ENCODE results near the gene NCKAP5. TPM values are rescaled to one million over a fixed set of nuclear protein-coding genes. Genes with fewer than 3 reads are reported as not detected.

The NCKAP5 gene
- total RNA-seq, 1 experiment from 2014 or later: not detected

DNA sequence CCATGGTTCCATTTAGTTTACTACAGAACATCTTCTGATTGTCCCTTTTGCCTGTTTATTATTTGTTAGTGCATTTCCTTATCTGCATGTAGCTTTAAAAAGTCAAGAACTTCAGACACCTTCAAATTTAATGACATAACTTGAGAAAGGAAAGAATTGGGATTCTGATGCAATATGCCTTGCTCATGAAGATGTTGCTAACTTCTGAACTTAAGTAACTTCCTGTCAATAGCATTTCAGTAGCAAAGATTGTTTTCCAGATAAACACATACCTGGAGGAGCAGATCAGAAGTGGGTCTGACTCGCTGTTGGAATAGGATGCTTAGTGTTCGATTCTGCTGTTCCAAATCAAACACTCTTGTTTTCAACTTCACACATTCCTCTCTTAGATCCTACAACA, 708.0 kb downstream of the NCKAP5 start:
- no peaks in the 10 kb centered on the region for H3K27me3 ChIP-seq (ENCODE audit: insufficient read depth, low read depth)
- 0 out of 2 replicates have a peak overlapping the region, but pooled peaks have one; percentile 1 for H3K4me2 ChIP-seq
- no peak overlapping the region for H2AFZ ChIP-seq
- H3K36me3 ChIP-seq (ENCODE audit: low read depth): no peaks in the 10 kb centered on the region
- BruUV-seq (replicated peaks): no TSS peak
- no peak for DNase-seq
- no peaks in the 10 kb centered on the region for H4K20me1 ChIP-seq (ENCODE audit: insufficient read depth)
- POLR2A ChIA-PET (ENCODE audit: unreplicated experiment): no interaction called here
- intact Hi-C loops (cut with micrococcal nuclease; ENCODE audit: unreplicated experiment): no loop called here
- H3K4me1 ChIP-seq (replicated peaks; ENCODE audit: insufficient read depth): no peaks in the 10 kb centered on the region; the same call in 1 of the 2 replicates
- no peaks in the 10 kb centered on the region for H3K9me2 ChIP-seq (ENCODE audit: insufficient read depth)
- no peaks in the 10 kb centered on the region for H3F3A ChIP-seq (ENCODE audit: insufficient read depth, low read depth)
- H3K79me2 ChIP-seq (ENCODE audit: low read depth): no peaks in the 10 kb centered on the region
- no peak overlapping the region for H3K27ac ChIP-seq
- no peak for TF ChIP-seq EZH2 (IDR thresholded peaks at IDR 0.05; ENCODE audit: low read depth)
- H3K9me3 ChIP-seq (ENCODE audit: insufficient read depth, low read depth): no peaks in the 10 kb centered on the region
- CTCF ChIA-PET: no interaction called here
- H3K4me3 ChIP-seq: no peak overlapping the region

DNA sequence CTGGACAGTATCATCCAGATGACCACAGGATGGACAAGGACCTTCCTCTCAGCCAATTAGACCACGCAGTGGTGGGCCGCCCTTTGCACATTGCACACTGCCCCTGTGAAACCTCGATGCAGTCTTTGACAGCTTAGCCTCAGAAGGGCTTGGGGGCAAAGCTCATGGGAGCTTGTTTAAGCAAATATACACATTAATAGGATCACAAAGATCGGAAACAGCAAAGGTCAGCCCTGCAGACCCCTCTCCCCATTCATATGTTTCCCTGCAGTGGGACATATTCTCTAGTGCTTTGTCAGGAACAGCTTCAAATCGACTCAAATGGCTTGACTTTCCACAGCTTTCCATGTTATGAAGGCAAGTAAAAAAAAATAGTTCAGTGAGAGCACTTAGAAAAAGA, 708.7 kb downstream of the NCKAP5 start:
- no TSS peak for BruUV-seq (replicated peaks)
- H2AFZ ChIP-seq: no peak overlapping the region
- TF ChIP-seq, protein P1, sequence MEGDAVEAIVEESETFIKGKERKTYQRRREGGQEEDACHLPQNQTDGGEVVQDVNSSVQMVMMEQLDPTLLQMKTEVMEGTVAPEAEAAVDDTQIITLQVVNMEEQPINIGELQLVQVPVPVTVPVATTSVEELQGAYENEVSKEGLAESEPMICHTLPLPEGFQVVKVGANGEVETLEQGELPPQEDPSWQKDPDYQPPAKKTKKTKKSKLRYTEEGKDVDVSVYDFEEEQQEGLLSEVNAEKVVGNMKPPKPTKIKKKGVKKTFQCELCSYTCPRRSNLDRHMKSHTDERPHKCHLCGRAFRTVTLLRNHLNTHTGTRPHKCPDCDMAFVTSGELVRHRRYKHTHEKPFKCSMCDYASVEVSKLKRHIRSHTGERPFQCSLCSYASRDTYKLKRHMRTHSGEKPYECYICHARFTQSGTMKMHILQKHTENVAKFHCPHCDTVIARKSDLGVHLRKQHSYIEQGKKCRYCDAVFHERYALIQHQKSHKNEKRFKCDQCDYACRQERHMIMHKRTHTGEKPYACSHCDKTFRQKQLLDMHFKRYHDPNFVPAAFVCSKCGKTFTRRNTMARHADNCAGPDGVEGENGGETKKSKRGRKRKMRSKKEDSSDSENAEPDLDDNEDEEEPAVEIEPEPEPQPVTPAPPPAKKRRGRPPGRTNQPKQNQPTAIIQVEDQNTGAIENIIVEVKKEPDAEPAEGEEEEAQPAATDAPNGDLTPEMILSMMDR (conservative IDR thresholded peaks at IDR 0.05): no peak
- no peak for TF ChIP-seq EZH2 (IDR thresholded peaks at IDR 0.05; ENCODE audit: low read depth)
- no peak for DNase-seq
- H3K27me3 ChIP-seq (ENCODE audit: insufficient read depth, low read depth): no peaks in the 10 kb centered on the region
- no peaks in the 10 kb centered on the region for H3K9me3 ChIP-seq (ENCODE audit: insufficient read depth, low read depth)
- ChIA-PET POLR2A (ENCODE audit: unreplicated experiment) (no interaction called here), CTCF (no interaction called here)
- intact Hi-C loops (cut with micrococcal nuclease; ENCODE audit: unreplicated experiment): no loop called here
- H3K9me2 ChIP-seq (ENCODE audit: insufficient read depth): no peaks in the 10 kb centered on the region
- no peak overlapping the region for H3K27ac ChIP-seq
- H3K4me3 ChIP-seq: no peak overlapping the region
- H4K20me1 ChIP-seq (ENCODE audit: insufficient read depth): no peaks in the 10 kb centered on the region
- no peaks in the 10 kb centered on the region for H3K79me2 ChIP-seq (ENCODE audit: low read depth)
- H3K4me2 ChIP-seq: no peak overlapping the region
- no peaks in the 10 kb centered on the region for H3K36me3 ChIP-seq (ENCODE audit: low read depth)
- no peaks in the 10 kb centered on the region; the same call in 1 of the 2 replicates for H3K4me1 ChIP-seq (replicated peaks; ENCODE audit: insufficient read depth)
- no peaks in the 10 kb centered on the region for H3F3A ChIP-seq (ENCODE audit: insufficient read depth, low read depth)

DNA sequence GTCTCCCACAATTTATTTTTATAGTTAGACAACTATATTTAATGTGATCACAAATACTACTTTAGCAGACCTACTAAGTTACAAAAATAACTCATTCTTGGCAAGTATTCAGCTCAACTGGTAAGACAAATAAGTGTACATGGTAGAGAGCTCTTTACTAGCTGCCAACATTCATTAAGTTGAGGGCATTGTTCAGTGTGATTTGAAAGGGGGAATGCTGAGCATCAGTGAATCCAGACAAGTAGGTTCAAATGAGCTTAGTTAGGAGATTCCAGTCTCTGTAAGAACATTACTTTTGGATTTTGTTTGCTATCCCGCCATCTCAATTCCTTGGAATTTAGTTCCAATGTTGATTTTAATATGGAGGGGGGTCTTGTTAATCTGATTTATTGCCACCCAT, 710.9 kb downstream of the NCKAP5 start:
- CTCF ChIA-PET: no interaction called here
- Histone ChIP-seq H3K4me1 (replicated peaks; ENCODE audit: insufficient read depth) (no peaks in the 10 kb centered on the region; the same call in 1 of the 2 replicates), H3K4me2 (no peak overlapping the region), H3K36me3 (ENCODE audit: low read depth) (no peaks in the 10 kb centered on the region), H3K9me3 (ENCODE audit: insufficient read depth, low read depth) (no peaks in the 10 kb centered on the region), H3F3A (ENCODE audit: insufficient read depth, low read depth) (no peaks in the 10 kb centered on the region), H4K20me1 (ENCODE audit: insufficient read depth) (no peaks in the 10 kb centered on the region), H3K27me3 (ENCODE audit: insufficient read depth, low read depth) (no peaks in the 10 kb centered on the region), H2AFZ (no peak overlapping the region), H3K9me2 (ENCODE audit: insufficient read depth) (no peaks in the 10 kb centered on the region), H3K27ac (no peak overlapping the region), H3K79me2 (ENCODE audit: low read depth) (no peaks in the 10 kb centered on the region), H3K4me3 (no peak overlapping the region)
- POLR2A ChIA-PET (ENCODE audit: unreplicated experiment): no interaction called here
- no peak for DNase-seq
- TF ChIP-seq, protein P1 (conservative IDR thresholded peaks at IDR 0.05): no peak
- TF ChIP-seq EZH2 (IDR thresholded peaks at IDR 0.05; ENCODE audit: low read depth): no peak
- intact Hi-C loops (cut with micrococcal nuclease; ENCODE audit: unreplicated experiment): no loop called here
- no TSS peak for BruUV-seq (replicated peaks)

DNA sequence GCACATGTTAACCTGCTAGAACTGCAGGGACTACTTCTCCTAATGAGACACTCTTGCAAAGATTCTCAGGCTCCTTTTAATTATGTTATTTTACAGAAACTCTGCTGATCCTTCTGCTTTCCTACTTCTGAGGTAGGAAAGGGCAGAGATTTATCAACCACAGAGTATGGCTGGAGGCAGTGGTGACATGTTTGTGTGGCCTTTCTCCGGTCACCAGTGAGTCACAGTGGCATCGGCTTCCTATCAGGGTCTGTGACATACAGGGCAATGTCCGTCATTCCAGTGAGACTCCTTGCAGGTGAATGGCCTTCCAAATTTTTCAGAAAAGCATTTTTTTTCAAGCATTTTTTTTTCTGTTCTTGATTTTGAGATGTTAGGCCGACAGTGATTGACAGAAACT, 717.6 kb downstream of the NCKAP5 start:
- no peaks in the 10 kb centered on the region for H3F3A ChIP-seq (ENCODE audit: insufficient read depth, low read depth)
- CTCF ChIA-PET: no interaction called here
- H3K4me1 ChIP-seq (replicated peaks; ENCODE audit: insufficient read depth): 0 out of 2 replicates have a peak, but pooled peaks cover 10% of the 10 kb centered on the region
- intact Hi-C loops (cut with micrococcal nuclease; ENCODE audit: unreplicated experiment): no loop called here
- no peaks in the 10 kb centered on the region for H3K36me3 ChIP-seq (ENCODE audit: low read depth)
- H3K9me2 ChIP-seq (ENCODE audit: insufficient read depth): no peaks in the 10 kb centered on the region
- no peaks in the 10 kb centered on the region for H3K27me3 ChIP-seq (ENCODE audit: insufficient read depth, low read depth)
- DNase-seq: no peak
- H3K27ac ChIP-seq: no peak overlapping the region
- H3K79me2 ChIP-seq (ENCODE audit: low read depth): no peaks in the 10 kb centered on the region
- no peaks in the 10 kb centered on the region for H3K9me3 ChIP-seq (ENCODE audit: insufficient read depth, low read depth)
- no peaks in the 10 kb centered on the region for H4K20me1 ChIP-seq (ENCODE audit: insufficient read depth)
- BruUV-seq (replicated peaks): no TSS peak
- H3K4me3 ChIP-seq: no peak overlapping the region
- TF ChIP-seq EZH2 (IDR thresholded peaks at IDR 0.05; ENCODE audit: low read depth): no peak
- TF ChIP-seq, protein P1 (conservative IDR thresholded peaks at IDR 0.05): no peak
- no peak overlapping the region for H2AFZ ChIP-seq
- POLR2A ChIA-PET (ENCODE audit: unreplicated experiment): no interaction called here
- H3K4me2 ChIP-seq: no peak overlapping the region
